ENCODE data around the gene ST7L. TPM values are rescaled to one million over a fixed set of nuclear protein-coding genes. Genes with fewer than 3 reads are reported as not detected.

The ST7L gene
- total and polyA plus RNA-seq, 3 donors from 2014 or later, result 59.1 to 125 (median 97.2) TPM

DNA sequence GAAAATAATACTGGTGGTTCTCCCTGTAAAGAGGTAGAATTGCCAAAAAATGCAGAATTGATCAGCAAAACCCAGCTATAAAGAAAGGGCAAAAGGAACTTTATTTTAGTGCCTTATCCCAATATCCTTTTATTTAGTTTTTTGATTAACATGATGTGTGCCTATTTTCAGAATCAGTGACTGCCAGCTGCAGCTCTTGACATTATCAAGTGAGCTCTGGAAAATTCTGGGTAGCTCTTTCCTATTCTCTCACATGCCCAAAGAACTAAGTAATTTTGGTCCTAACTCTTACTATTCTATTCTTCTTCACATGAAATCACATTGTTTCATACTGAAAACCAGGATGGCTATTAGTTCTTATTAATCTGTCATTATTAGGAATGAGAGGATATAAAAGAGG is 88.1 kb downstream of the ST7L start:
- no peaks in the 10 kb centered on the region for H3K27me3 ChIP-seq
- no peak overlapping the region for H3K4me3 ChIP-seq
- no peak overlapping the region for H3K27ac ChIP-seq
- no peak for DNase-seq
- intact Hi-C loops (cut with DNase I; ENCODE audit: low total_unique reads), result no loop called here
- peaks cover 3% of the 10 kb centered on the region for H3K4me1 ChIP-seq
- TF ChIP-seq POLR2A (IDR thresholded peaks at IDR 0.05), result no peak
- TF ChIP-seq, protein P1, sequence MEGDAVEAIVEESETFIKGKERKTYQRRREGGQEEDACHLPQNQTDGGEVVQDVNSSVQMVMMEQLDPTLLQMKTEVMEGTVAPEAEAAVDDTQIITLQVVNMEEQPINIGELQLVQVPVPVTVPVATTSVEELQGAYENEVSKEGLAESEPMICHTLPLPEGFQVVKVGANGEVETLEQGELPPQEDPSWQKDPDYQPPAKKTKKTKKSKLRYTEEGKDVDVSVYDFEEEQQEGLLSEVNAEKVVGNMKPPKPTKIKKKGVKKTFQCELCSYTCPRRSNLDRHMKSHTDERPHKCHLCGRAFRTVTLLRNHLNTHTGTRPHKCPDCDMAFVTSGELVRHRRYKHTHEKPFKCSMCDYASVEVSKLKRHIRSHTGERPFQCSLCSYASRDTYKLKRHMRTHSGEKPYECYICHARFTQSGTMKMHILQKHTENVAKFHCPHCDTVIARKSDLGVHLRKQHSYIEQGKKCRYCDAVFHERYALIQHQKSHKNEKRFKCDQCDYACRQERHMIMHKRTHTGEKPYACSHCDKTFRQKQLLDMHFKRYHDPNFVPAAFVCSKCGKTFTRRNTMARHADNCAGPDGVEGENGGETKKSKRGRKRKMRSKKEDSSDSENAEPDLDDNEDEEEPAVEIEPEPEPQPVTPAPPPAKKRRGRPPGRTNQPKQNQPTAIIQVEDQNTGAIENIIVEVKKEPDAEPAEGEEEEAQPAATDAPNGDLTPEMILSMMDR (IDR thresholded peaks at IDR 0.05), result no peak
- no peaks in the 10 kb centered on the region for H3K9me3 ChIP-seq
- no peaks in the 10 kb centered on the region for H3K36me3 ChIP-seq (ENCODE audit: low read depth, missing control alignments)

DNA sequence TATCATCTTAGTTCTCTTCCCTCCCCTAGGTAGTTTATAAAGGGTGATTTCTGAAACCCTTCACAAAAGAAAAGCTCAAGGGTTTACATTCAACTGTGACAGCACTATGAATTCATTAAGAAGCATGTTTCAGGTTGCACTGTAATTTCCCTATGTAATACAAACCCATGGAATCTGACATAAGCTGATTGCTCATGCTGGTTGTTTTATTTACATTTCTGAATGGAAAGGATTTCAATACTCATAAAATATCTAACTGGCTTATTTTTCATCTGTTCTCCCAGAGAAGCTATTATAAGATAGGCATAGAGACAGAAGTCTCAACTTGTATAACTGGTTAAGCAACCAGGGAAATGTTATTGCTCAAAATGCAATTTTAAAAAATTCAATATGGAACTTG is 89.6 kb downstream of the ST7L start:
- Histone ChIP-seq H3K4me3 (no peak overlapping the region), H3K27ac (no peak overlapping the region), H3K9me3 (no peaks in the 10 kb centered on the region), H3K27me3 (no peaks in the 10 kb centered on the region), H3K4me1 (peaks cover 8% of the 10 kb centered on the region), H3K36me3 (ENCODE audit: low read depth, missing control alignments) (no peaks in the 10 kb centered on the region)
- intact Hi-C loops (cut with DNase I; ENCODE audit: low total_unique reads), result no loop called here
- no peak for DNase-seq
- TF ChIP-seq, protein P1 (IDR thresholded peaks at IDR 0.05), result no peak
- no peak for TF ChIP-seq POLR2A (IDR thresholded peaks at IDR 0.05)

DNA sequence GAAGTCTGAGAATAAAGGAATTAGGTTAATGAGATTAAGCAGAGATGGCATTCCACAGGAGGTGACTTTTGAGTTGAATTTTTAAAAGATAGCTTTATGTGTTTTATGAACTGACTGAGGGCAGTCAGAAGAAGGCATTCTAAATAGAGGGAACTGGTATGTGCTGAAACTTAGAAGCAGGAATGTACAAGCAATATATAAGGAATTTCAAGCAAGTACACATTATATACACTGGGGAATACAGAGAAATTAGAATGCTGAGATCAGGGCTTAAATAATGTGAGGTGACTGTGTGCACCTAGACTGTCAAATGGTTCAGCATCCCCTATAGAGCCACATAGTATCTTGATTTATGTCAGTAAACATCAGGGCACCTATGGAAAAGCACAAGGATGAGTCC is 90.9 kb downstream of the ST7L start:
- Histone ChIP-seq H3K4me3 (no peak overlapping the region), H3K36me3 (ENCODE audit: low read depth, missing control alignments) (no peaks in the 10 kb centered on the region), H3K27ac (no peak overlapping the region), H3K4me1 (peaks cover 13% of the 10 kb centered on the region), H3K27me3 (no peaks in the 10 kb centered on the region), H3K9me3 (no peaks in the 10 kb centered on the region)
- TF ChIP-seq, protein P1 (IDR thresholded peaks at IDR 0.05), result no peak
- no peak for TF ChIP-seq POLR2A (IDR thresholded peaks at IDR 0.05)
- intact Hi-C loops (cut with DNase I; ENCODE audit: low total_unique reads), result no loop called here
- DNase-seq, result no peak

DNA sequence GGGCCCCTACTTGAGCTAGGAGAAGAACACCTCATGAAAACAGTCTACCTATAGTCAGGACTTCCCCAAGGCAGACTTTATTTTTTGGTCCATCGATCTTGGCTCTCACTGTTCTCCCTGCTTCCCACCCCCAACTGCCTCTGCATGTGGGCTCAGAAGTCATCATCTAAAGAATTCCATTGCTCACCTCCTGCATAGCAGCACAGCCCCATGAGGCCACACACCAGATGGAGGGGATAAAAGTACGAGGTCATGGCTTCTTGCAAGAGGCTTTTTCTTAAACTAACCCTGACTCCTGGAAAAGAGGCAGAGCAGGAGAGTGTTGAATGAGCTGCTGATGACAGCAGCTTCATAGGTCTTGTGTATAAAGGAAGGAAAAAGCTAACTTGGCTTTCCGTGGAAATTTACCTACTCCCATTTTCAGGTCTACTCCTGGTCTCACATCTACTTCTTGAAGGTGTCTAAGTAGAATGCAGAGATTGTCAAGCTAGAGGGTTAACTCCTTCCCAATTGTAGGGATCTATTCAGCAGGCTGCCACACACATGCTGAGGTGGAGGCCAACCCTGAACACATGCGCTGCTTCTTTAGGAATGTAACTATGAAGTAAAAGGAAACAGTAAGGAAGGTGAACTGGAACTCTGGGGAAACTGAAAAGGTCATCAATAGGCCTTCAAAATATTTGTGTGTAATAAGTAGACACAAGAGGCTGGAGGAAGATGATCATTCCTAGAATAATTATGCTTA is 91.5 kb downstream of the ST7L start:
- no peak overlapping the region for H3K4me3 ChIP-seq
- DNase-seq, result no peak
- WGBS, 2 donors, result 47 to 49% methylated on average over 4 of the region's 4 CpGs
- H3K4me1 ChIP-seq, result peaks cover 13% of the 10 kb centered on the region
- no peaks in the 10 kb centered on the region for H3K9me3 ChIP-seq
- no peak overlapping the region for H3K27ac ChIP-seq
- intact Hi-C loops (cut with DNase I; ENCODE audit: low total_unique reads), result no loop called here
- no peak for TF ChIP-seq POLR2A (IDR thresholded peaks at IDR 0.05)
- TF ChIP-seq, protein P1 (IDR thresholded peaks at IDR 0.05), result no peak
- no peaks in the 10 kb centered on the region for H3K36me3 ChIP-seq (ENCODE audit: low read depth, missing control alignments)
- H3K27me3 ChIP-seq, result no peaks in the 10 kb centered on the region

DNA sequence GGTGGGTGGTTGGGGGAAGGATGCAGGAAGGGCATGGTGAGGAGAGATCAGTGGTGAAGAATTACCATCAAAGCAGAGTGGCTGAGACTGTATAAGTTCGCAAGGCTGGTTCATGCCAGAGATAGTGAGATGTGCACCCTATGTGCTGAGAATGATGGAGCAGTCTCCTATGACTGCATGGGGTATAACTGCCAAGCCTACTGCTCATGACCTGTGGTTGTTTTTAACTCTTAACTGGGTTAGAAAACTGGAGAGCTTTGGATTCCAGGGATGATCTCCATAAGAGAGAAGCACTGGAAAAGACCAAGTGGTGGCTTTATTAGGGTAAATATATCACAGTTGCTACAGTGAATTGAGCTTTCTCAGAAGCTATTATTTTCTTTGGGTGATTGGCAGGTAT is 94.0 kb downstream of the ST7L start:
- Histone ChIP-seq H3K27me3 (no peaks in the 10 kb centered on the region), H3K9me3 (no peaks in the 10 kb centered on the region), H3K36me3 (ENCODE audit: low read depth, missing control alignments) (no peaks in the 10 kb centered on the region), H3K27ac (no peak overlapping the region), H3K4me1 (peaks cover 13% of the 10 kb centered on the region), H3K4me3 (no peak overlapping the region)
- WGBS, 2 donors, result 72 to 86% methylated on average over 1 of the region's 1 CpG
- no peak for DNase-seq
- no peak for TF ChIP-seq POLR2A (IDR thresholded peaks at IDR 0.05)
- TF ChIP-seq, protein P1 (IDR thresholded peaks at IDR 0.05), result no peak
- intact Hi-C loops (cut with DNase I; ENCODE audit: low total_unique reads), result no loop called here

Measured in testis (tissue), 3 donors.